ENCODE data around the gene PCK2. TPM values are rescaled to one million over a fixed set of nuclear protein-coding genes. Genes with fewer than 3 reads are reported as not detected.

Gene PCK2
- total RNA-seq, 1 donor from 2014 or later, result 18.7 TPM

- Histone ChIP-seq H3K36me3 (no peaks in the 10 kb centered on the region), H3K27ac (no peak overlapping the region), H3K27me3 (no peaks in the 10 kb centered on the region), H3K4me1 (peaks cover 13% of the 10 kb centered on the region), H3K4me3 (no peak overlapping the region), H3K9me3 (no peaks in the 10 kb centered on the region)
- TF ChIP-seq POLR2A (IDR thresholded peaks at IDR 0.05), result no peak
- no peak for TF ChIP-seq POLR2AphosphoS5 (IDR thresholded peaks at IDR 0.05; ENCODE audit: insufficient read depth in 1 of 2, low read depth in 1 of 2)
- TF ChIP-seq, protein P1, sequence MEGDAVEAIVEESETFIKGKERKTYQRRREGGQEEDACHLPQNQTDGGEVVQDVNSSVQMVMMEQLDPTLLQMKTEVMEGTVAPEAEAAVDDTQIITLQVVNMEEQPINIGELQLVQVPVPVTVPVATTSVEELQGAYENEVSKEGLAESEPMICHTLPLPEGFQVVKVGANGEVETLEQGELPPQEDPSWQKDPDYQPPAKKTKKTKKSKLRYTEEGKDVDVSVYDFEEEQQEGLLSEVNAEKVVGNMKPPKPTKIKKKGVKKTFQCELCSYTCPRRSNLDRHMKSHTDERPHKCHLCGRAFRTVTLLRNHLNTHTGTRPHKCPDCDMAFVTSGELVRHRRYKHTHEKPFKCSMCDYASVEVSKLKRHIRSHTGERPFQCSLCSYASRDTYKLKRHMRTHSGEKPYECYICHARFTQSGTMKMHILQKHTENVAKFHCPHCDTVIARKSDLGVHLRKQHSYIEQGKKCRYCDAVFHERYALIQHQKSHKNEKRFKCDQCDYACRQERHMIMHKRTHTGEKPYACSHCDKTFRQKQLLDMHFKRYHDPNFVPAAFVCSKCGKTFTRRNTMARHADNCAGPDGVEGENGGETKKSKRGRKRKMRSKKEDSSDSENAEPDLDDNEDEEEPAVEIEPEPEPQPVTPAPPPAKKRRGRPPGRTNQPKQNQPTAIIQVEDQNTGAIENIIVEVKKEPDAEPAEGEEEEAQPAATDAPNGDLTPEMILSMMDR (IDR thresholded peaks at IDR 0.05), result no peak
- DNase-seq (ENCODE audit: extremely low spot score in 2 of 2), result no peak
- intact Hi-C loops (cut with DNase I), result no loop called here
These were observed 25.2 kb upstream of the PCK2 start for GRCh38 chr14:24068711-24069410.

DNA sequence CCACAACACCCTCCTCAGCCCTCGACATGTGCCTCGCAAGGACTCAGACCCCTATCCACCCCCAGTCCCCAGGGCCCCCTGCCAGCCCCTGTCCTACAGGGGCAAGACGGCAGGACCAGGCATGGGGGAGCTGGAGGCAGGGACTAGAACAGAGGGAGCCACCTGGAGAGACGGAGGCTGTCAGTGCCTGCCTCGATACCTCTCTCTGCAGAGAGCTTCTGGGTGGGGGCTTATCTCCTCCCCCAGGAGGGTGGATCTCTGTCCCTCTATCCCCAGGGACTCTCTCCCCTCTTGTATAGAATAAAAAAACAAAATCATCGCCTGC is 24.7 kb upstream of the PCK2 start:
- Histone ChIP-seq H3K4me1 (peaks cover 13% of the 10 kb centered on the region), H3K27me3 (no peaks in the 10 kb centered on the region), H3K36me3 (no peaks in the 10 kb centered on the region), H3K4me3 (no peak overlapping the region), H3K27ac (no peak overlapping the region), H3K9me3 (no peaks in the 10 kb centered on the region)
- TF ChIP-seq POLR2A (IDR thresholded peaks at IDR 0.05), result no peak
- TF ChIP-seq, protein P1 (IDR thresholded peaks at IDR 0.05), result no peak
- TF ChIP-seq POLR2AphosphoS5 (IDR thresholded peaks at IDR 0.05; ENCODE audit: insufficient read depth in 1 of 2, low read depth in 1 of 2), result no peak
- intact Hi-C loops (cut with DNase I), result no loop called here
- DNase-seq (ENCODE audit: extremely low spot score in 2 of 2), result no peak

DNA sequence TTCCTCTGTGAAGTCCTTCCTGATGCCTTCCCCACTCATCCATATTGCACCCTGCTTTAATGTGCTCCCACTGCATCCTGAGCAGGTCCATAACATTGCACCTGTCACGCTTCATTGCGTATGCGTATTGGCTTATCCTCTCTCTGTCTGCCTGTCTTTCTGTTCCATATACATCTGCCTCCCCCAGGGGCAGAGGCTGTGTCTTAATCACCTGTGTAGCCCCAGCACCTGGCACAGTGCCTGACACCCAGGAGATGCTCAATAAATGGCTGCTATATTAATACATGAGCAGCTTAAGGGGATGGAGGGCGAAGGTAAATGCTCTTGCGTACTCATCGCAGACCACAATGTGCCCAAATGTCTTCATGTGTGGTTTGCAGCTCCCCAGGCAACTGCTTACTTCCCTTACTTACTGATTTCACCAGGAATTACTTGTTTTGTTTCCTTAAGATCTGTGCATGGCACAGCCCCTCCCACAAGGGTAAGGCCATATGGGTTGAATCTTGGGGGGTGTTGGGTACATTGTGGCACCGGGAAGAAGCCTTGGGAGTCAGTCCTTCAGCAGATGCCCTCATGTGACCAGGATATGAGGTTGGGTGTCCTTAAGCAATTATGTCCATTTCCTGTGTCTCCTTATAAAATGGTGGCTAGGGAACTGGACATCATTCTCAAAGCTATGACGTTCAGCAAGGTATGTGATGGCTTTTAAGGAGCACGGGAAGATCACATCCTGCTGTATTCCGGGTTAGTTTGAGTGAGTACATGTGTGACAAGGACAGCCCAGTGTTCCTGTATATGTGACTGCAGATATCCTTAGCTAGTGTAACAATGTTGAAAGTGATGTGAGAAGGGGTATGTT is 23.6 kb upstream of the PCK2 start:
- no peak overlapping the region for H3K4me3 ChIP-seq
- H3K9me3 ChIP-seq, result no peaks in the 10 kb centered on the region
- H3K27me3 ChIP-seq, result no peaks in the 10 kb centered on the region
- no peak for TF ChIP-seq POLR2AphosphoS5 (IDR thresholded peaks at IDR 0.05; ENCODE audit: insufficient read depth in 1 of 2, low read depth in 1 of 2)
- no peak for TF ChIP-seq POLR2A (IDR thresholded peaks at IDR 0.05)
- TF ChIP-seq, protein P1 (IDR thresholded peaks at IDR 0.05), result no peak
- H3K36me3 ChIP-seq, result no peaks in the 10 kb centered on the region
- DNase-seq (ENCODE audit: extremely low spot score in 2 of 2), result no peak
- H3K4me1 ChIP-seq, result peaks cover 13% of the 10 kb centered on the region
- H3K27ac ChIP-seq, result no peak overlapping the region
- intact Hi-C loops (cut with DNase I), result no loop called here

DNA sequence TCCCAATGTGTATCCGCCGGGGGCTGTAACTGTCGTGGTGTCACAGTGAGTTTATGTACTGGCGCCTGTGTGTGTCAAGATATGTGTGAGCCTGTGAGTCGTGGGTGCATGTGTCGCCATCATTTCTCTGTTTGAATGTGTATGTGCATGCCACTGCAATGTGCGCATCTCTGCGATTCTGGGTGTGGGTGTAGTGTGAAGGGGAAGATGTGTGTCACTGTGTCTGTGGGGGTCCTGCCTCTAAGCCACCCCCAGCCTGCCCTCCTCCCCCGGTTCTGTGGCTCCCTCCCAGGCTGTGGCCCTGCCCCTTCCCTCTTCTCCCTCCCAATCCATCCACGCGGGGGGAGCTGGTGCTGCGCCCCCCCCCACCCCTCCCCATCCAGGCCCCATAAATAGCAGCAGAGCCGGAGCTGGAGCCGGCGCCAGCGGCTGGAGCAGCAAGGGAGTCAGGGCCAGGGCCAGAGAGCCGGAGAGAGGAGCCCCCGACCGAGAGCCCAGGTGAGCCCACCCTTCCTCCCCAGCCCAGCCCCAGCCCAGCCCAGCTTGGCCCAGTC is 22.9 kb upstream of the PCK2 start, which contains the start of gene CPNE6:
TSS of gene CPNE6 (plus strand) at position 419 of the 554 bp plus-strand sequence. CDS start 1,375 bp downstream, outside the sequence.
- Histone ChIP-seq H3K27ac (no peak within 1 kb of the TSS), H3K27me3 (no peaks in the 10 kb centered on the region), H3K9me3 (no peaks in the 10 kb centered on the region), H3K4me3 (no peak within 1 kb of the TSS), H3K36me3 (no peaks in the 10 kb centered on the region), H3K4me1 (peaks cover 13% of the 10 kb centered on the region)
- intact Hi-C loops (cut with DNase I), result no loop called here
- TF ChIP-seq POLR2AphosphoS5 (IDR thresholded peaks at IDR 0.05; ENCODE audit: insufficient read depth in 1 of 2, low read depth in 1 of 2) (no peak), POLR2A (IDR thresholded peaks at IDR 0.05) (no peak)
- TF ChIP-seq, protein P1 (IDR thresholded peaks at IDR 0.05), result no peak
- no peak for DNase-seq (ENCODE audit: extremely low spot score in 2 of 2)

Data from vagina (tissue), 2 donors.